CD14-positive monocyte (primary cell): ENCODE measurements around the gene CCDC160. TPM values are rescaled to one million over a fixed set of nuclear protein-coding genes. Genes with fewer than 3 reads are reported as not detected.

Experiments used
- DNase-seq, 3 donors: peaks; one replicate each; pipeline ENCODE4 v3.0.0-alpha.2; 2011 to 2022
- H2AFZ ChIP-seq: 2 replicates; pipeline ENCODE4 v1.6.0; 2012; ENCODE audit warnings: mild to moderate bottlenecking, low read depth, low read length, inconsistent platforms; ENCODE audit not compliant: insufficient read depth, poor library complexity, severe bottlenecking
- H3K27ac ChIP-seq, 2 donors: 1 replicate in 1 of 2; 2 replicates in 1 of 2; pipeline ENCODE4 v1.5.1; 2012 to 2013; ENCODE audit warnings: low read length in 2 of 2, control low read depth in 1 of 2, inconsistent platforms in 1 of 2, low read depth in 1 of 2, mild to moderate bottlenecking in 1 of 2
- H3K27me3 ChIP-seq, 2 donors: one replicate each; pipeline versions ENCODE4 v1.6.0 to v1.6.1; 2011 to 2013; ENCODE audit warnings: low read length in 2 of 2; ENCODE audit not compliant: control insufficient read depth in 2 of 2, insufficient read depth in 2 of 2
- H3K36me3 ChIP-seq, 2 donors: replicated peaks in 1 of 2; 1 replicate in 1 of 2; 2 replicates in 1 of 2; pipeline versions ENCODE4 v1.5.1 to v1.6.1; 2012 to 2013; ENCODE audit warnings: low read length in 2 of 2, control low read depth in 1 of 2, inconsistent platforms in 1 of 2, mild to moderate bottlenecking in 1 of 2; ENCODE audit not compliant: insufficient read depth in 2 of 2, control insufficient read depth in 1 of 2
- H3K4me1 ChIP-seq, 2 donors: 1 replicate in 1 of 2; 2 replicates in 1 of 2; pipeline versions ENCODE4 v1.5.1 to v1.6.1; 2012 to 2013; ENCODE audit warnings: low read length in 2 of 2, control low read depth in 1 of 2, inconsistent platforms in 1 of 2, mild to moderate bottlenecking in 1 of 2, moderate library complexity in 1 of 2; ENCODE audit not compliant: insufficient read depth in 2 of 2, control insufficient read depth in 1 of 2
- H3K4me2 ChIP-seq: replicated peaks from 2 replicates; pipeline ENCODE3; 2012; ENCODE audit warnings: low read length, moderate library complexity, mild to moderate bottlenecking; ENCODE audit not compliant: poor library complexity, severe bottlenecking; ENCODE audit errors: extremely low read depth
- H3K4me3 ChIP-seq, 3 experiments: fragments of 200-600 bp in 1 of 3; sonication (generic) in 1 of 3; replicated peaks in 1 of 3; 1 replicate in 2 of 3; 2 replicates in 1 of 3; pipeline ENCODE4 v1.5.1; 2011 to 2013; ENCODE audit warnings: low read length in 3 of 3, mild to moderate bottlenecking in 3 of 3, control low read depth in 2 of 3, low read depth in 2 of 3, inconsistent platforms in 1 of 3, moderate library complexity in 1 of 3
- H3K79me2 ChIP-seq: 2 replicates; pipeline ENCODE4 v1.6.0; 2012; ENCODE audit warnings: mild to moderate bottlenecking, control low read depth, inconsistent platforms, low read length, moderate library complexity; ENCODE audit not compliant: insufficient read depth
- H3K9ac ChIP-seq: 2 replicates; pipeline ENCODE4 v1.6.0; 2017; ENCODE audit warnings: low read length, mild to moderate bottlenecking; ENCODE audit not compliant: insufficient read depth, poor library complexity, severe bottlenecking
- H3K9me3 ChIP-seq, 2 donors: replicated peaks in 1 of 2; 1 replicate in 1 of 2; 2 replicates in 1 of 2; pipeline versions ENCODE4 v1.5.1 to v1.6.1; 2012 to 2013; ENCODE audit warnings: low read length in 2 of 2, control low read depth in 1 of 2; ENCODE audit not compliant: control insufficient read depth in 1 of 2, insufficient read depth in 1 of 2
- H4K20me1 ChIP-seq: 2 replicates; pipeline ENCODE4 v1.6.0; 2012; ENCODE audit warnings: mild to moderate bottlenecking, low read length, control low read depth, moderate library complexity; ENCODE audit not compliant: insufficient read depth
- H3K27ac Mint-ChIP-seq, 7 donors: one replicate each; pipeline ENCODE4 v1.8.0; 2020; ENCODE audit warnings: mild to moderate bottlenecking in 7 of 7, mixed read lengths in 7 of 7, moderate library complexity in 6 of 7, inconsistent platforms in 2 of 7
- H3K27me3 Mint-ChIP-seq, 3 donors: one replicate each; pipeline ENCODE4 v1.8.0; 2021 to 2022; ENCODE audit warnings: low read depth in 3 of 3, mild to moderate bottlenecking in 3 of 3, mixed read lengths in 3 of 3, moderate library complexity in 3 of 3, inconsistent platforms in 1 of 3
- H3K36me3 Mint-ChIP-seq, 2 donors: one replicate each; pipeline ENCODE4 v1.8.0; 2020; ENCODE audit warnings: mixed read lengths in 2 of 2, inconsistent platforms in 1 of 2, mild to moderate bottlenecking in 1 of 2
- H3K4me1 Mint-ChIP-seq: one replicate; pipeline ENCODE4 v1.8.0; 2020; ENCODE audit warnings: mild to moderate bottlenecking, mixed read lengths
- H3K4me3 Mint-ChIP-seq, 2 donors: one replicate each; pipeline ENCODE4 v1.8.0; 2020; ENCODE audit warnings: mild to moderate bottlenecking in 2 of 2, mixed read lengths in 2 of 2, moderate library complexity in 1 of 2
- H3K9me3 Mint-ChIP-seq, 7 donors: one replicate each; pipeline ENCODE4 v1.8.0; 2020 to 2022; ENCODE audit warnings: mixed read lengths in 7 of 7, mild to moderate bottlenecking in 6 of 7, moderate library complexity in 6 of 7, inconsistent platforms in 2 of 7
- WGBS: methylation state at CpG from one replicate; pipeline ENCODE4 v1.1.5; 2013; ENCODE audit warnings: missing lambda C conversion rate; ENCODE audit not compliant: insufficient coverage; 5-methylcytosine and 5-hydroxymethylcytosine counted together
- intact Hi-C, 2 donors: fragments of 100-400 bp; cut with micrococcal nuclease; formaldehyde crosslinking; loops; one replicate each; pipeline versions ENCODE4 v1.15.0 to v1.15.1; 2023
- polyA plus RNA-seq, 3 donors: library from polyadenylated mRNA; depleted of rRNA in 1 of 3; unstranded in 2 of 3; stranded (reverse) in 1 of 3; fragments of 300-500 nt in 2 of 3; fragments of >200 nt in 1 of 3; fragmentation: Illumina TruSeq in 2 of 3; gene quantifications; 1 replicate in 2 of 3; 2 replicates in 1 of 3; pipeline ENCODE4 v1.2.3, GENCODE V29; 2012 to 2021
- TF ChIP-seq, protein P1 (sequence below): fragments of 200-600 bp; IDR thresholded peaks from one replicate; pipeline ENCODE4 v1.8.0; 2022; ENCODE audit warnings: antibody characterized with exemption, mild to moderate bottlenecking

Gene CCDC160
- polyA plus RNA-seq, 3 donors: not detected

DNA sequence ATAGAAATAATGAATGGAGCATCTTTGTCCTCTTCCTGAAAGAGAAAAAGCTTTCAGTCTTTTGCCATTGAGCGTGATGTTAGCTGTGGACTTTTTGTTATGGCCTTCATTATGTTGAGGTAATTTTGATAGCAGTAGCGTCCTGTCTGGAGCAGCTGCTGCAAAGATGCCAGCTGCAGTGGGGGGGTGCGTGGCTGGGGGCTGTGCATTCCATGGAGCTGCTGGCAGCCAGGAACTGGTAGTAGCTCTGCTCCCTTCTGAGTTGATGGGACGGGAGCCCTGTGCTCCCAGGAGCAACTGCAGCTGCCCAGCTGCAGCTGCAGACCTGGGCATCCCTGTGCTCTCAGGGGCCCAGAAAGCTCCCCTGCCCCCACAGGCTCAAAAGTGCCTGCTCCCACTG is 50.4 kb downstream of the CCDC160 start:
- WGBS: no CpG with 5 or more reads among the region's 4 CpGs
- no peaks in the 10 kb centered on the region for H3K79me2 ChIP-seq
- H3K27ac ChIP-seq: no peak overlapping the region
- peaks cover 0 to 1% (median 0%) of the 10 kb centered on the region in 3 donors for H3K27me3 Mint-ChIP-seq
- H3K9me3 Mint-ChIP-seq: peaks cover 0 to 9% (median 4%) of the 10 kb centered on the region in 7 donors
- H3K4me1 Mint-ChIP-seq: no peaks in the 10 kb centered on the region
- intact Hi-C loops: no loop called here
- H3K27ac Mint-ChIP-seq: no peak overlapping the region
- H3K9me3 ChIP-seq: no peaks in the 10 kb centered on the region
- no peaks in the 10 kb centered on the region for H3K36me3 Mint-ChIP-seq
- H3K9ac ChIP-seq: no peak overlapping the region
- DNase-seq: no peak
- no peak overlapping the region for H3K4me3 Mint-ChIP-seq
- H3K4me3 ChIP-seq: no peak overlapping the region
- no peaks in the 10 kb centered on the region for H4K20me1 ChIP-seq
- H3K27me3 ChIP-seq: no peaks in the 10 kb centered on the region
- H3K4me1 ChIP-seq: no peaks in the 10 kb centered on the region
- TF ChIP-seq, protein P1, sequence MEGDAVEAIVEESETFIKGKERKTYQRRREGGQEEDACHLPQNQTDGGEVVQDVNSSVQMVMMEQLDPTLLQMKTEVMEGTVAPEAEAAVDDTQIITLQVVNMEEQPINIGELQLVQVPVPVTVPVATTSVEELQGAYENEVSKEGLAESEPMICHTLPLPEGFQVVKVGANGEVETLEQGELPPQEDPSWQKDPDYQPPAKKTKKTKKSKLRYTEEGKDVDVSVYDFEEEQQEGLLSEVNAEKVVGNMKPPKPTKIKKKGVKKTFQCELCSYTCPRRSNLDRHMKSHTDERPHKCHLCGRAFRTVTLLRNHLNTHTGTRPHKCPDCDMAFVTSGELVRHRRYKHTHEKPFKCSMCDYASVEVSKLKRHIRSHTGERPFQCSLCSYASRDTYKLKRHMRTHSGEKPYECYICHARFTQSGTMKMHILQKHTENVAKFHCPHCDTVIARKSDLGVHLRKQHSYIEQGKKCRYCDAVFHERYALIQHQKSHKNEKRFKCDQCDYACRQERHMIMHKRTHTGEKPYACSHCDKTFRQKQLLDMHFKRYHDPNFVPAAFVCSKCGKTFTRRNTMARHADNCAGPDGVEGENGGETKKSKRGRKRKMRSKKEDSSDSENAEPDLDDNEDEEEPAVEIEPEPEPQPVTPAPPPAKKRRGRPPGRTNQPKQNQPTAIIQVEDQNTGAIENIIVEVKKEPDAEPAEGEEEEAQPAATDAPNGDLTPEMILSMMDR: no peak
- H2AFZ ChIP-seq: no peak overlapping the region
- no peaks in the 10 kb centered on the region for H3K36me3 ChIP-seq
- no peak overlapping the region for H3K4me2 ChIP-seq

DNA sequence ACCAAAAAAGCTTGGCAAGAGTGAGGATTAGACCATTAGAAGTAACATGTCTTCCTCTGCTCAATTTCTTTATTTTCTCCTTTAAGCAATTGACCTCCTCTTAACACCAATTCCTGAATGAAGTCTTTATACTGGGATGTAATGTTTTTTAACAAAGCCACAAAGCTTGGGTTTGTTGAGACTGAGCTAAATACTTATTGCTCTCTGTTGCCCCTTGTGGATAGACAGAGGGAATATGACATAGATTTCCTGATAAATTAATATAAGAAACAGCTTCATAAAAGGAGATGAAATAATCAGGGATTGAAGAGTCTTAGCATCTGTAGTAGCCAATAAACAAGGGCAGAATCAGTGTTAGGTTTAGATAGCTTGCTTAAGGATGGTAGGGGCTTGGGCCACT is 57.6 kb downstream of the CCDC160 start:
- Mint-ChIP-seq H3K4me1 (no peaks in the 10 kb centered on the region), H3K9me3 (peaks cover 0 to 8% (median 4%) of the 10 kb centered on the region in 7 donors), H3K4me3 (no peak overlapping the region), H3K27ac (no peak overlapping the region), H3K36me3 (no peaks in the 10 kb centered on the region), H3K27me3 (peaks cover 1 to 3% (median 1%) of the 10 kb centered on the region in 3 donors)
- H3K4me3 ChIP-seq: no peak overlapping the region
- H3K27me3 ChIP-seq: no peaks in the 10 kb centered on the region
- H3K27ac ChIP-seq: no peak overlapping the region
- DNase-seq: no peak
- no peak overlapping the region for H3K4me2 ChIP-seq
- peaks cover 0 to 5% of the 10 kb centered on the region in 2 donors for H3K9me3 ChIP-seq
- TF ChIP-seq, protein P1: no peak
- no peaks in the 10 kb centered on the region for H3K36me3 ChIP-seq
- no peak overlapping the region for H2AFZ ChIP-seq
- H3K4me1 ChIP-seq: no peaks in the 10 kb centered on the region
- no peak overlapping the region for H3K9ac ChIP-seq
- no peaks in the 10 kb centered on the region for H4K20me1 ChIP-seq
- H3K79me2 ChIP-seq: no peaks in the 10 kb centered on the region
- intact Hi-C loops: no loop called here

Other genes with a start within 250 kb of the CCDC160 start
- gene PHF6, start 136.1 kb downstream of the CCDC160 start, polyA plus RNA-seq: 10 to 100 TPM in 1 of 3 donors, 1 to 10 TPM in 2; 3.5 to 13.0 (median 8.8) TPM
- 10 to 100 TPM; 13.0 to 56.4 (median 54.5) TPM for gene HPRT1, start 223.0 kb downstream of the CCDC160 start, polyA plus RNA-seq